HG03108 (cell line): Measurements from ENCODE around the gene SLC46A1.

Source experiments
- ATAC-seq: cut with Tn5 transposase; IDR thresholded peaks from one replicate; pipeline ENCODE4 v1.9.1; 2021; ENCODE audit warnings: moderate library complexity; ENCODE audit not compliant: unreplicated experiment

SLC46A1 gene

DNA sequence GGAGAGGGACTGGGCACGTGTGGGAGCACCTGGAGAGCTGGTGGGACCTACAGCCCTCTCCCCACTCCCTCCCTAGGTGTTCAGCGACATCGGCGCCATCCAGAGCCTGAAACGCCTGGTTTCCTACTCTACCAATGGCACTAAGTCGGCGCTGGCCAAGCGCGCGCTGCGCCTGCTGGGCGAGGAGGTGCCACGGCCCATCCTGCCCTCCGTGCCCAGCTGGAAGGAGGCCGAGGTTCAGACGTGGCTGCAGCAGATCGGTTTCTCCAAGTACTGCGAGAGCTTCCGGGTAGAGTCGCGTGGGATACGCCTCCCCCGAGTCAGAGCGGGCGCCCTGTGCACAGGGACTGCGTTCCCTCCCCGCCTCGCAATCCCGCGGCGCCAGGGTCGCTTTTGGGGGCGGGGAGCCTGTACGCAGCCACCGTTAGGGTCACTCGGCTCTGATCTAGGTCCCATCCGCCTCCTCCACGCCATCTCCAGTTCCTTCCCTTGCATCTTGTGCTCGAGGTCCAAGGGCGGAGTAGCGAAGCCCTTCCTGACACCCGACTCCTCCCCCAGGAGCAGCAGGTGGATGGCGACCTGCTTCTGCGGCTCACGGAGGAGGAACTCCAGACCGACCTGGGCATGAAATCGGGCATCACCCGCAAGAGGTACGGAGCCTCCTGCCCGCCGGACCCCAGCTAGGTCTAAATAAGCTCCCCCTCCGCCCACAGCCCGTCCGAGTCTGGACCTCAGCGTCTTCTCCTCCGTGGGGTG lies 21.6 kb downstream of the SLC46A1 start:
- ATAC-seq: no peak

DNA sequence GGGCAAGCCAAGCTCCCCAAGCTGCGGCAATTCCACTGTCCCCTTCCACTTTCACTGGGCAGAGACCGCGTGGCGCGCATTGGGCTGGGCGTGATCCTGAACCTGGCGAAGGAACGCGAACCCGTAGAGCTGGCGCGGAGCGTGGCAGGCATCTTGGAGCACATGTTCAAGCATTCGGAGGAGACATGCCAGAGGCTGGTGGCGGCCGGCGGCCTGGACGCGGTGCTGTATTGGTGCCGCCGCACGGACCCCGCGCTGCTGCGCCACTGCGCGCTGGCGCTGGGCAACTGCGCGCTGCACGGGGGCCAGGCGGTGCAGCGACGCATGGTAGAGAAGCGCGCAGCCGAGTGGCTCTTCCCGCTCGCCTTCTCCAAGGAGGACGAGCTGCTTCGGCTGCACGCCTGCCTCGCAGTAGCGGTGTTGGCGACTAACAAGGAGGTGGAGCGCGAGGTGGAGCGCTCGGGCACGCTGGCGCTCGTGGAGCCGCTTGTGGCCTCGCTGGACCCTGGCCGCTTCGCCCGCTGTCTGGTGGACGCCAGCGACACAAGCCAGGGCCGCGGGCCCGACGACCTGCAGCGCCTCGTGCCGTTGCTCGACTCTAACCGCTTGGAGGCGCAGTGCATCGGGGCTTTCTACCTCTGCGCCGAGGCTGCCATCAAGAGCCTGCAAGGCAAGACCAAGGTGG lies 24.7 kb downstream of the SLC46A1 start:
- no peak for ATAC-seq

DNA sequence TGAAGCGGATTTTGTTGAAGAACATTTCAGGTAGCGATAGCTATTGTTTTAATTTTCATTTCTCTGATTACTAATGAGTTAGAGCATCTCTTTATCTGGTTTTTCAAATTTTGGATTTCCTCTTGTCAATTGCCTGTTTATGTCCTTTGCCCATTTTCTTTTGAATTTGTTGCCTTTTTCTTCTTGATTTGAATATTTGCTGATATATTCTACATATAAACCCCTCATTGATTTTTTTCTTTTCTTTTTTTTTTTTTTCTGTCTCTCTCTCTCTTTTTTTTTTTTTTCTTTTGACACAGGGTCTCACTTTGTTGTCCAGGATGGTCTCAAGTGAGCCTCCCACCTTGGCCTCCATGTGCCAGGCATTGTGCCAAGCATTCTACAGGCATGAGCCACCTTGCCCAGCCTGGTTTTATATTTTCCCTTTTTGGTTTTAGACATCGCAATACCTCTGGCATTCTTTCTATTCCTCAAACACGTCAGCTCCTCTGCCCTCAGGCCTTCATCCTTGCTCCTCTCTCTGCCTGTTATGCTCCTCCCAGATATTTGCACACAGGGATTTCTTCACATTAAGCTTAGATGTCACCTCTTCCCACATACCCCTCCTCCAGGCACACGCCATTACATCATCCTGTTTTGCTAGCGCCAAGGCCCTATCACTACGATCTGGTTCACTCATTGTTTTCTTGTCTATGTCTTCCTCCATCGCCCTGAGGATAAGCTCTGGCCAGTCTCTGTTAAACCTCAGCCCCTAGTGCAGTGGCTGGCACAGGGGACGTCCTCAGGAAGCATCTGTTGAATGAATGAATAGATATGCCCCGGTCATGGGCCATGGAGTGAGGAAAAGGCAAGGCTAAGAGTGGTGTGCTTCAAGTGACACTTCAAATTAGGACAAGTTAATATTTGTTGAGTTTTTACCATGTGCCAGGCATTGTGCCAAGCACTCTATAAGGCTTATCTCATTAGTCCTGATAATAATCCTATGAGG lies 25.9 kb downstream of the SLC46A1 start:
- no peak for ATAC-seq

DNA sequence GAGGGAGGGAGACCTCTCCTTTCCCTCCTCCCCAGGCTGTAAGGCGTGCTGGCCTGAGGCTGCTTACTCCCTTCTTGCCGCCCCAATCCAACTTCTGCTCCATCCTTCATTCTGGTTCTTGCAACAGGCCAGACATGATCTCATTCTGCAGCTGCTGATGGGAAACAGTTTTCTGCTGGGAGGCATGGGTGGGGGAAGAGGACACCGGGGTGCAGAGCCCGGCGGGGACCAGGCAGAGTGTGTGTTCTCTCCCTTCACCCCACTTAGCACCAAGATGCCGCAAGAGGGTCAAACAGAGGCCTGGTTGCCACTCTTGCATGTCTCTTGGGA lies 33.1 kb downstream of the SLC46A1 start:
- ATAC-seq: no peak

DNA sequence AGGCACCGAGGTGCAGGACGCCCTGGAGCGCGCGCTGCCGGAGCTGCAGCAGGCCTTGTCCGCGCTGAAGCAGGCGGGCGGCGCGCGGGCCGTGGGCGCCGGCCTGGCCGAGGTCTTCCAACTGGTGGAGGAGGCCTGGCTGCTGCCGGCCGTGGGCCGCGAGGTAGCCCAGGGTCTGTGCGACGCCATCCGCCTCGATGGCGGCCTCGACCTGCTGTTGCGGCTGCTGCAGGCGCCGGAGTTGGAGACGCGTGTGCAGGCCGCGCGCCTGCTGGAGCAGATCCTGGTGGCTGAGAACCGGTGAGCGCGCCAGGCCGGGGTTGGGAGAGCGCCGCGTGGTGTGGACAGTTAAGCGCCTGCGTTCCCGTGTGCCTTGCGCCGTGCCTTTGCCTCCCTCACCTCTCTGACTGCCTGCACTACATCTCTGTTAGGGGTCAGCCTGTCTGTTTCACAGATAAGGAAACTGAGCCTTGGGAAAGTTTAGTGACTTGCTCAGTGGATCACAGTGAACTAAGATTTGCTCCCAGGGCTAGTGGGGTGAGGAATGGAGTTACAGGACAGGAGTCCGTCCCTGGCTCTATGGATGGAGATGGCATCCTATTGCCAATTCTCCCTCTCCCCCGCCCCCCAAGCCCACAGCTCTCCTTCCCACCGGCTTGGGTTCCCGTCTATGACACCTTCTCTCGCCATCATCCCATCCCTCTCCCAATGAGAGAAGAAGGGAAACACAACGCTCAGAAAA lies 33.6 kb downstream of the SLC46A1 start:
- peak; percentile 16 for ATAC-seq

DNA sequence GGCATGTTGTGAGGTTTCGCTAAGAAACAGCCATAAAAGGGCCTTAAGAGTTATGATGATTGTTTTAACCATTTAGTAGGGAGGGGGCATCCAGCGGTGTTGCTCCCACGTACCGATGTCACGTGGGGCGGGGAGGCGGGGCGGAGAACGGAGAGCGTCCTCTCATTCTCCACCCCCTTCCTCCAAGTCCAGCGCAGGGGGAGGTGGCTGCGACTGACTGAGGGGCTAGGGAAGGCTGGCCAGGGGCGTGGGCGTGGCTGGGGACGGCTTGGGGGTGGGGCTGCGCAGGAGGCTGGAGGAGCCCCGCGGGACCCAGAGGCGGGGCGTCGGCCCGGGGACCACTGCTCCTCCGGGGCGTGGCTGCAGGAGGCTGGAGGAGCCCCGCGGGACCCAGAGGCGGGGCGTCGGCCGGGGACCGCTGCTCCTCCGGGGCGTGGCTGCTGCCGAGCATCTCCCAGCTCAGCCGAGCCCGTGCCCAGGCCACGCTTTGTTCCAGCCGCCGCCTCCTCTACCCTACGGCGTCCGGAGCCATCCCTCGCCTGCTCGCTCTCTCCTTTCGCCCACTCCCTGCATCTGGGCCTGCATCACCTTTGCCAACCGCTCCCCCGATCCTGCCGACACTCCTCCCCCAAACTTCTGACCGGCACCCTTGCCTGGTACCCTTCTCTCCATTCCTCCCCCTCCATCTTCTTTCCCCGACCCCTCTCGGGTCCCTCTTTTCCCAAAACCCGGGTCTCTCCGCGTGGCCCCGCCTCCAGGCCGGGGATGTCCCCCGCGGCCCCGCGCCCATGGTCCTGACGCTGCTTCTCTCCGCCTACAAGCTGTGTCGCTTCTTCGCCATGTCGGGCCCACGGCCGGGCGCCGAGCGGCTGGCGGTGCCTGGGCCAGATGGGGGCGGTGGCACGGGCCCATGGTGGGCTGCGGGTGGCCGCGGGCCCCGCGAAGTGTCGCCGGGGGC lies 34.5 kb downstream of the SLC46A1 start, which contains the start of gene SARM1:
Gene SARM1 (plus strand): TSS at position 450 of the 958 bp plus-strand sequence. CDS start 339 bp downstream, at position 789.
- peak; percentile 68 for ATAC-seq

DNA sequence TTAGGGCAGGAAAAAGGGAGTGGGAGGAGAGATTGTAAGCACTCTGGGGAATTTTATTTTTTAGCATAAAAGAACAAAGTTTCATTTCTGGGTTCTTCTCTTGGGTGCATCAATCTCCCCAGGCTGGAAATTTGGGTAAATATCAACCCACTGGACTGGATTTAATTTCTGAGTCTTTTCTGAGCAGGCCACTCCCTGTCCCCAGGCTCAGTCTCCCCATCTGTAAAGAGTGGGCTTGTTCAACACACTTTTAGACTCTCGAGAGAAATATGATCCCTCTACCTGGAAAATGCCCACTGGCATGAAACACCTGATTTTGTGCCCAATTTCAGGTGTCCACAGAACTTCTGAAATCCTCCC lies 35.3 kb downstream of the SLC46A1 start:
- ATAC-seq: no peak

DNA sequence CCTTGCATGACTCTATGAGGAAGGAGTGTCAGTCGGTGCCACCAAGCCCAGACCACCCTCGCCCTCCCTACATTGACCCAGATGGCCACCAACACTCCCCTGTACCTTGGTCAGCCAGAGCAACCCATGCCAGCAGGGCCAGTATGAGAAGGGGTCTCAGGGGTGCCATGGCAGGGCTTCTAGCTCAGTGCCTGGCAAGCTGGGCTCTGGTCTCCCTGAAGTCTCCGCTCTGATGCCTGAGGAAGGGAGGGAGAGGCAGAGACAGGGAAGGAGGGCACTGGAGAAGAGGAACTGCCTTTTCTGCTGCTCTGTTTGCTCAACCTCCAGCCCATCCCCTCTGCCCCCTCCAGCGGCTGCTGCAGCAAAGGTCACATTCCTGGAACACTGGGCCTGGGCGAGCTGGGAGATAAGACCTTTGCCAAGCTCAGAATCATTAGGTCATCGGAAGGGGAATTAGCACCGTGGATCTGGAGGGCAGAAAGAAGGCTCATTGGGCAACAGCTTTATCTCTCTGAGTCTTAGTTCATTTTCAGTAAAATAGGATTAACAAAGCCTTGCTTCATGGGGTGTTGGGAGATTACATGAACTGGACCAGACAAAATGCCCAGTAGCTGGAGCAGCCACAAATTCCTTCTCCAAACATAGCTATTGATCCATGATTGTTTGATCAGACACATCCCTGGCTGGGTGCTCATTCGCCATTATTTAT lies 35.8 kb downstream of the SLC46A1 start, which contains the start of gene VTN:
Gene VTN (minus strand): TSS at position 273 of the 709 bp plus-strand sequence. CDS start 104 bp downstream, at position 169.
- no peak for ATAC-seq

DNA sequence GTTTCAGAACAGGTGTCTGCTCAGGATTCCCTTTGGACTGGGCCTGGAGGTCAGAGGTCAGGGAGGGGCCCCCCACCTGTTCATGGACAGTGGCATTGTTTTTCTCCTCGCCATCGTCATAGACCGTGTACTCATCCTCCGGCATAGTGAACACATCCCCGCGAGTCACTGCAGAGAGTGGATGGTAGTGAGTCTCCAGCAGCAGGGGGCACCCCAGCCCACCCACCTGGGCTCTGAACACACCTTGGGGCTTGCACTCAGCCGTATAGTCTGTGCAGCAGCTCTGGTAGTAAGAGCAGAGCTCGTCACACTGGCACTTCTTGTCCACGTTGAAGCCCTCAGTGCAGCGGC lies 36.4 kb downstream of the SLC46A1 start:
- ATAC-seq: no peak

DNA sequence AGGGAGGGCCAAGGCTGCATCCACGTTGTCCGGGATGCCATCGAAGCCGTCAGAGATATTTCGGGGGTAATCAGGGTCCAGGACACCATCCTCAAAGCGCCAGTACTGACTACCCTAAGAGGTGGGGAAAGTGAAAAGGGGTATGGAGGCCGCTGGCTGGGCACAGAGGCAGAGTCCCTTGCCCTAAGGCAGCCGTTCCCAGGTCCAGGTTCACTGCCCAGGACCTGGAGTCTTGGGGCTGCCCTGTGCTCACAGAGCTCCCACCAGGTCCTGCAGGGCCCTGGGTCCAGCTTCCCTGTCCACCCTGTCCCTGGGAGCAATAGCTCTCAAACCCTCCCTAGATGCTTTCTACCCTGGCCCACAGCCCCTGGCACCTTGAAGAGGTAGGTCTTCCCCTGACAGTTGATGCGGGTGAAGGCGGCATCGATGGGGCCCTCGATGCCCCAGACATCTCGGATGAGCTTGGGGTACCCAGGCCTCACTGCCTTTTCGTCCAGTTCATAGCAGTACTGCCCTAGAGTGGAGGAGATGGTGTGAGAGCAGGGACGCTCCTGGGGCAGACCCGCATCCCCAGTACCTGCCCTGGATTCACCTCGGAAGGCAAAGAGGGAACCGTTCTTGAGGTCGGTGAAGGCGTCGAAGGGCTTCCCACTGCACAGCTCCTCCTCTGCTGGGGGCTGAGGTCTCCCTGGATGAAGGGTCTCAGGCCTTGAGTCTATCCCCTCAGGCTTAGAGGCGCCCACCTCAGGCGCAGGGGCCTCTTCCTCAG lies 36.9 kb downstream of the SLC46A1 start:
- ATAC-seq: no peak

DNA sequence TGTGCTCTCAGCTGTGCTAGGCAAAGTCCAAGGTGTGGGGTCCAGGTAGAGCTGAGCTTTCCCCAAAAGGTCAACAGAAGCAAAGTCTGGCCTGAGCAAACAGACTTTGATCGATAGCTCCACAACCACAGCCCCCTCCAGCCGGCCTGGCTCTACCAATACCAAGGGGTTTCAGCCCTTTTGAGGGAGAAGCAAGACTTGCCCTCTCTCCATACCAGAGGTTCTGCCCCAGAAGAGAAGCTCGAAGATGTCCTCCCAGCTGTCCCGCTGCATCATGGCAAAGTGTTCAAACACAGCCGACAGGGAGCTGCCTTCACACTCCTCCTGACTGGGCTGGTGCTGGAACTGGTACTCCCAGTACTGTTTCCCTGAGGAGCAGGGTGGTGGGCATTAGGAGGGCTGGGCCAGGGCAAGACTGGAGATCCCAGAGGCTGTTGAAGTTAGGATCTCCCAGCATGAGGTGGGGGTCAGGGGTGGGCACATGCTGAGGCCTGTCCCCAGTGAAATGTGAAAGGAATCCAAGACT lies 37.6 kb downstream of the SLC46A1 start:
- no peak for ATAC-seq

DNA sequence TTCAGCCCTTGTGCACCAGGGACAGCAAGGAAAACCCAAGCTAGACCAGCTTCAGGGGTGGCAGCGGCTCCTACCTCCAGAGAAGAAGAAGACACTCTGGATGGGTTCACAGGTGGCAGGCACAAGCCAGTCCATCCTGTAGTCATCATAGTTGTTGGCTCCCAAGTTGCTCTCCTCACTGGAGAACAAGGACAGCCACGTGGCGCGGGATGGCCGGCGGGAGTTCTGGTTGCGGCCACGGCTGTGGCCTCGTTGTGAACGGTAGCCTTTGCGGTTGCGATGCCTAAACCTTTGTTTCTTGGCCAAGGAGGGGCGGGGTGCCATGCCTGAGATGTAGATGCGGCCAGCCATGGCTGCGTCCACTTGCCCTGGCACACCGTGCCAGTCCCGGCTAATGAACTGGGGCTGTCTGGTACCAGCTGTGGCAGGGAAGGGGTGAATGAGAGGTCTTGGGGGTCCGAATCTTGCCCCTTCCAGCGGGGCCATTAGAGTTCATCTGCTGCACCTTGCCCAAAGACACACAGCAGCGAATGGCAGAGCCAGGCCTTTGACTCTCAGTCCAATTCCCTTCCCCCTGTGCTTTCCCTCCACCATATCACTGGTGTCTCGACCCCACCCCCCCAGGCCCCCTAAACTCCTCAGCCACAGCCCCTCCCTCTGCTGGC lies 38.2 kb downstream of the SLC46A1 start:
- ATAC-seq: no peak

DNA sequence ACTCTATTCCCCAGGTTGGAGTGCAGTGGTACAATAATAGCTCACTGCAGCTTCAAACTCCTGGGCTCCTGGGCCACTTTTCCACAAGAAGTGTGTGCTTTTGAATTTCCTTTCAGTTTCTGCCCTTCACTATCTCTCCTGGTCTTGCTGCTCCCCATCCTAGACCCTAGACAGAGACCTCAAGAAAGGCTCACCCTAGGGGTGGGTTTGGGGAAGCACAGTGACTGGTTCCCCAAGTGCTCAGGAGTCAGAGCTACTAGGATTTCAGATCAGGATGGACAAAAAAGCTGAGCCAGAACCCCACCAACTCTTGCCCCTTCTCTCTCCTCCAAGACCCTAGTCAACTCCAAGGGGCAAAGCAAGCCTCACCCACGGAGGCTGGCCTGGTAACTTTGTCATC lies 39.4 kb downstream of the SLC46A1 start:
- ATAC-seq: no peak

DNA sequence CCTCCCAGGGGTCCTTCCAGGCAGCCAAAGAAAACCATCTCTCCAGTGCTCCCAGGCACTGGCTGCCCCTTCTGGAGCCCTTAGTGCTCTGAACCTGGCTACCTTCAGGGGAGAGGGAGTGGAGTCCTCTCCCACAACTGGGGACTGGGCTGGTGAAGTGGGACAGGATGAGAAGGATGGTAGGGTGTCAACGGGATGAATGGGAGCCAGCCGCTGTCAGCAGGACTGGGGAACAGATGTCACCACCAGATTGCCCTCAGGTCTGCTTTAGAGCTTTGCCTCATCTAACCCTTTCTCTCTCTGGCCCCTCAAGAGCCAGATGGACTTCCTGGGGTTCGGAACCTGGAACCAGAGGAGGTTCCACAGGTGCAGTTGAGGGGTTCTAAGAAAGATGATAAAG lies 40.5 kb downstream of the SLC46A1 start:
- ATAC-seq: no peak

DNA sequence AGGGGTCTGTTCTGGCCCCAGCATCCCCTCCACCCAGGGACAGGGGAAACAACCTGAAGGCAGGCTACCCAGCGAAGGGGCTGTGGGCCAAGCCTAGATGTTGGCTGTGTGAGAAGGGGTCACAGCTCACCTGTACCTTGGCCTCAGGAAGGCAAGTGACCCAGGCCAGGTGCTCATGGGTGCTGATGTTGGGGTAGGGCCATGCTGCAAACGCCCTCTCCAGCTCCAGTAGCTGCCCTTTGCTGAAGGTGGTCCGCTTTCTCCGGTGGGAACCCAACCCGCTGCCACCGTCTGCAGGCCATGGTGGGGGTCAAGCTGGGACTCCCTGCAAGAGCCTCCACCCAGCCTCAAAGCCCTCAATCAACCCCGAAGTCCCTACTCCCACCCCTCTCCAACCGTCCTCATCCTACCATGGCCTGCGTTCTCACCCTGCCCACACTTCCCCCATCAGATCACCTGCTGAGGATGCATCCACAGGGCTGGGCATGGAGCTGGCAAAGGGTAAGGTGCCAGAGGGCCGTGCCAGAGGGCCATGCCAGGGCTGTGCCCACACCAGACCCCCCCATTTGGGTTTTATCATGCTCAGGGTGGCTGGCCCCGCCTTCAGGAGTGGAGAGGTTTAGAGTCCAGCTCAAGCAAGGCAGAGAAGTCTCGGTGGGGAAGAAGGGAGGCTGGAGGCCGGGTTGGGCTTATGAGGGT lies 41.2 kb downstream of the SLC46A1 start, which contains the start of gene SEBOX:
Gene SEBOX (minus strand): TSS at position 535 of the 699 bp plus-strand sequence. CDS start 48 bp downstream, at position 487.
- no peak for ATAC-seq

DNA sequence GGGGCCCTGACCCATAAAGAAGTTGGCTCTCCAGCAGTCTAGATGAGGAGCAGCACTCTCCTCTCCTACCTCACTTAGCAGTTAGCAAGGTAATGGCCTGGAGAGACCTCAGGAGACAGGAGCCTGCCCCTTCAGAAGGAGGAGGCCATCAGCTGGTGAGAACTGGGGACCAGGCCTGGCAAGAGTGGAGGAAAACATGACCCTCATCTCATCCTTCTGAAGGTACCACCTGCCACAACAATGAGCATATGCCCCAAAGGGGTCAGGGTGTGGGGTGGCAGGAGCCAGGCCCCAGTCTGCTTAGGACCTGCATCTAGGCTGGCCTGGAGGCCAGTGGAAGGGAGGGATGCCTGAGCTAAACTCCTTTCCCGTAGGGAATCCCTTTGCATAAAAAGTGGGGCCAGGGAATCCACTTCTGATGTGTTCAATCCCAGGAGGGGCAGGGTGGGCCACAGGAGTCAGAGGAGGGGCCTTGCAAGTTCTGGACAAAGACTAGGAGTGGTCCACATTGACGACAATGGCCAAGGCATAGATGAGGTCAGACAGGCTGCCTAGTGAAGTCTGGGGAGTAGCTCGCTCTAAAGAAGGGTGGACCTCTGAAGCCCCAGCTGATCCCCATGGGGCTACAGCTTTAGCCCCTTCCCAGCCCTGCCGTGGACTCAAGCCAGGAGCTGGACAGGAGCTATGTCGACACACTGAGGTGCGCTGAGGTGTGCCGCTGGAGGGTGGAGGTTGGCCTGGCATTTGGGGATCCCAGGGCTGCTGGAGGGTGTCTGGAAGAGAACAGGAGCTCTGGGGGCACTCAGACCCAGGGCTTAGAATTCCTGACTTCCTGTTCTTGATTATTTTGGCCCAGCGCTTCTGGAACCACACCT lies 42.0 kb downstream of the SLC46A1 start:
- ATAC-seq: no peak
